Stimulated activated CD4-positive, alpha-beta T cell treated with anti-CD3 and anti-CD28 coated beads, Interleukin-15, amount 100 ng/mL, for 48 hours (primary cell): ENCODE data around the gene NEDD4.
"Not testable (repeated sequence)": the region's sequence is repeated elsewhere in the genome, so short reads cannot be mapped to it uniquely, and the experiment has no call there.

Experiments used
- DNase-seq, 2 donors: peaks; one replicate each; pipeline ENCODE4 v3.0.0-alpha.2; 2020; ENCODE audit warnings: low read depth in 2 of 2

Gene NEDD4

GRCh38 chr15:55958349-55958748 is 35.1 kb downstream of the NEDD4 start:
- DNase-seq = no peak

- DNase-seq = no peak
Observed at GRCh38 chr15:55954862-55955605, 38.4 kb downstream of the NEDD4 start.

GRCh38 chr15:55952501-55953274 is 40.7 kb downstream of the NEDD4 start:
- not testable (repeated sequence) for DNase-seq

GRCh38 chr15:55944606-55945005 is 48.8 kb downstream of the NEDD4 start:
- DNase-seq = not testable (repeated sequence)

- DNase-seq = no peak
Observed at GRCh38 chr15:55942332-55942731, 51.1 kb downstream of the NEDD4 start.

- no peak for DNase-seq
Observed at GRCh38 chr15:55937040-55937439, 56.4 kb downstream of the NEDD4 start.

GRCh38 chr15:55928955-55929354 is 64.5 kb downstream of the NEDD4 start:
- DNase-seq = no peak

GRCh38 chr15:55921744-55922143 is 71.7 kb downstream of the NEDD4 start:
- no peak for DNase-seq

- no peak for DNase-seq
Observed at GRCh38 chr15:55917881-55918296, 75.5 kb downstream of the NEDD4 start.

GRCh38 chr15:55916666-55917409 is 76.6 kb downstream of the NEDD4 start:
- DNase-seq = no peak

- no peak for DNase-seq
Observed at GRCh38 chr15:55915876-55916567, 77.4 kb downstream of the NEDD4 start.

- DNase-seq = no peak
Observed at GRCh38 chr15:55915221-55915620, 78.2 kb downstream of the NEDD4 start.

- no peak for DNase-seq
Observed at GRCh38 chr15:55914446-55914845, 79.0 kb downstream of the NEDD4 start.

- no peak for DNase-seq
Observed at GRCh38 chr15:55912982-55913381, 80.4 kb downstream of the NEDD4 start.

GRCh38 chr15:55909036-55909811 is 84.2 kb downstream of the NEDD4 start:
- no peak for DNase-seq

- DNase-seq = no peak
Observed at GRCh38 chr15:55907797-55908196, 85.6 kb downstream of the NEDD4 start.

GRCh38 chr15:55902981-55903380 is 90.4 kb downstream of the NEDD4 start:
- DNase-seq = no peak

- no peak for DNase-seq
Observed at GRCh38 chr15:55900019-55900418, 93.4 kb downstream of the NEDD4 start.

- DNase-seq = no peak
Observed at GRCh38 chr15:55899537-55899936, 93.9 kb downstream of the NEDD4 start.

GRCh38 chr15:55897560-55898336 is 95.7 kb downstream of the NEDD4 start:
- no peak for DNase-seq
